Measurements from ENCODE around the gene SLCO1B1. TPM values are rescaled to one million over a fixed set of nuclear protein-coding genes. Genes with fewer than 3 reads are reported as not detected.

The SLCO1B1 gene
- total RNA-seq, 1 donor: not detected

GRCh38 chr12:21220266-21220665 lies 89.3 kb downstream of the SLCO1B1 start:
- H3K4me3 ChIP-seq (ENCODE audit: low read depth, low read length): no peak overlapping the region
- no peak for TF ChIP-seq CTCF (IDR thresholded peaks at IDR 0.05; ENCODE audit: insufficient read depth, low read length)
- DNase-seq (ENCODE audit: low read depth): no peak

GRCh38 chr12:21221072-21221471 lies 90.1 kb downstream of the SLCO1B1 start:
- DNase-seq (ENCODE audit: low read depth): no peak
- no peak for TF ChIP-seq CTCF (IDR thresholded peaks at IDR 0.05; ENCODE audit: insufficient read depth, low read length)
- H3K4me3 ChIP-seq (ENCODE audit: low read depth, low read length): no peak overlapping the region

- no peak for TF ChIP-seq CTCF (IDR thresholded peaks at IDR 0.05; ENCODE audit: insufficient read depth, low read length)
- DNase-seq (ENCODE audit: low read depth): no peak
- no peak overlapping the region for H3K4me3 ChIP-seq (ENCODE audit: low read depth, low read length)
Measured at GRCh38 chr12:21221778-21222177, 90.8 kb downstream of the SLCO1B1 start.

DNA sequence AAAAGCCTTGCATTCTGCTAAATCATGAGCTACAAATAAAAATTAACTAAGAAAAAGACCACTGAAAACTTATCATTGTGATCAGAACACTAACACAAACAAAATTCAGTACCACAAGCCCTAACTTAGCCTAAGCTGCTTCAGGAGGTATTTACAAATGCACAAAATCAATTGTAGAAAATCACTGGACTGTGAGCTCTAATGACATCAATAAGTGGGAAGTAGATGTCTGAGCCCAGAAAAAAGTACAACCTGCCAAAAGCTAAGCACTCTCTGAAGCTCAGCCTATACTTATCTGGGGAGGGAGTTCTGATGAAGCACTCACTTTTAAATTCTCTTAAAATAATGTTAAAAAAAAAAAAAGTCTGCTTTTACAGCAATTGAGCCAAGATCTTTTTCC lies 92.9 kb downstream of the SLCO1B1 start:
- no peak for TF ChIP-seq CTCF (IDR thresholded peaks at IDR 0.05; ENCODE audit: insufficient read depth, low read length)
- no peak overlapping the region for H3K4me3 ChIP-seq (ENCODE audit: low read depth, low read length)
- DNase-seq (ENCODE audit: low read depth): no peak

- no peak overlapping the region for H3K4me3 ChIP-seq (ENCODE audit: low read depth, low read length)
- DNase-seq (ENCODE audit: low read depth): no peak
- TF ChIP-seq CTCF (IDR thresholded peaks at IDR 0.05; ENCODE audit: insufficient read depth, low read length): no peak
Measured at GRCh38 chr12:21234395-21234794, 103.4 kb downstream of the SLCO1B1 start.

- no peak for DNase-seq (ENCODE audit: low read depth)
- no peak for TF ChIP-seq CTCF (IDR thresholded peaks at IDR 0.05; ENCODE audit: insufficient read depth, low read length)
- no peak overlapping the region for H3K4me3 ChIP-seq (ENCODE audit: low read depth, low read length)
Measured at GRCh38 chr12:21239866-21240265, 108.9 kb downstream of the SLCO1B1 start.

DNA sequence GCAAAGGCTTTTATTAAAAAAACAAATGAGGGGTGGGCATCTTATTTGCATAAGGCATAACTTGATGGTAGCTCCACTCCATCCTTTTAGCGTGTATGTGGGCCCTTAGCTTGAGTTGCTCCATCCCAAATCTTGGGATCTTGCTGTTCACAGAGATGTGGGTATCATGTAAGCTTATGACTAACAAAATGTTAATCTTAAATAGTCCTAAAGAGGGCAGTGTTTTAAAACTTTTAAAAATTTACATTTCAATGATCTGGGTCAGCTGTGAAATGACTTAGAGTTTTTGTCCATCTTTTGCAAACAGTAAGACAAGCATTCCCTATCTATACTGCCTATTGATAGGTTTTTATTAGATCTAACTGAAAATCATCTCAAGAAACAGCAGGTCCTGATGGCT lies 117.7 kb downstream of the SLCO1B1 start:
- H3K4me3 ChIP-seq (ENCODE audit: low read depth, low read length): no peak overlapping the region
- DNase-seq (ENCODE audit: low read depth): peak; percentile 3

More for the DNA sequence above, 117.7 kb downstream of the SLCO1B1 start:
- TF ChIP-seq CTCF (IDR thresholded peaks at IDR 0.05; ENCODE audit: insufficient read depth, low read length): no peak
